Panc1 (cell line): ENCODE data around the gene DSCAML1. TPM values are rescaled to one million over a fixed set of nuclear protein-coding genes. Genes with fewer than 3 reads are reported as not detected.

Experiments
- ATAC-seq: fragments of 200-7000 bp; cut with Tn5 transposase; 2 replicates; pipeline ENCODE4 v1.9.1; 2020; ENCODE audit warnings: mild to moderate bottlenecking, moderate library complexity
- BruUV-seq: library from RNA; stranded (reverse); fragments of 400-500 nt; replicated peaks from 2 replicates; lab custom pipeline; 2021; lab: Mats Ljungman, UMichigan
- CTCF ChIA-PET: fragments of 300-600 bp; sonication (Branson Sonifier 250); formaldehyde crosslinking; loops from one replicate; lab custom pipeline; 2022; ENCODE audit warnings: antibody characterized with exemption; lab: Charles Lee
- POLR2A ChIA-PET: fragments of 300-600 bp; sonication (Branson Sonifier 250); formaldehyde crosslinking; loops from one replicate; lab custom pipeline; 2022; ENCODE audit warnings: antibody characterized with exemption; lab: Charles Lee
- DNase-seq: peaks from one replicate; pipeline ENCODE4 v3.0.0-alpha.2; 2010; ENCODE audit warnings: low read depth, low spot score
- H3K27ac ChIP-seq: 2 replicates; pipeline ENCODE4 v1.5.1; 2011; ENCODE audit warnings: mild to moderate bottlenecking, low read length, inconsistent platforms
- H3K27me3 ChIP-seq: fragments of 200-500 bp; sonication (Bioruptor generic); 2 replicates; pipeline ENCODE4 v1.6.0; 2014; ENCODE audit warnings: low read length, inconsistent platforms; ENCODE audit not compliant: control insufficient read depth, insufficient read depth
- H3K36me3 ChIP-seq: fragments of 200-500 bp; sonication (Bioruptor generic); 2 replicates; pipeline ENCODE4 v1.5.1; 2014; ENCODE audit warnings: inconsistent platforms, mild to moderate bottlenecking, low read length, moderate library complexity; ENCODE audit not compliant: control insufficient read depth, insufficient read depth
- H3K4me1 ChIP-seq: 2 replicates; pipeline ENCODE4 v1.5.1; 2011; ENCODE audit warnings: inconsistent platforms, mild to moderate bottlenecking, low read length, moderate library complexity; ENCODE audit not compliant: control insufficient read depth, insufficient read depth
- H3K4me3 ChIP-seq, 2 experiments: 2 replicates each; pipeline ENCODE4 v1.5.1; 2011 to 2012; ENCODE audit warnings: low read depth in 2 of 2, low read length in 2 of 2, mild to moderate bottlenecking in 2 of 2, inconsistent platforms in 1 of 2, moderate library complexity in 1 of 2
- H3K9me3 ChIP-seq: fragments of 200-500 bp; sonication (Bioruptor generic); 2 replicates; pipeline ENCODE4 v1.5.1; 2014; ENCODE audit warnings: low read depth, mild to moderate bottlenecking, inconsistent platforms, low read length, moderate library complexity; ENCODE audit not compliant: control insufficient read depth, insufficient read depth
- CTCF ChIP-seq: fragments of 450-650 bp; IDR thresholded peaks from 2 replicates; pipeline ENCODE4 v1.5.1; 2017; ENCODE audit warnings: mild to moderate bottlenecking
- POLR2AphosphoS5 ChIP-seq: IDR thresholded peaks from 2 replicates; pipeline ENCODE4 v1.6.1; 2012; ENCODE audit warnings: mild to moderate bottlenecking, low read depth, low read length, moderate library complexity
- REST ChIP-seq, 2 experiments: IDR thresholded peaks; 2 replicates each; pipeline ENCODE4 v1.6.1; 2011 to 2012; ENCODE audit warnings: low read depth in 2 of 2, control low read depth in 1 of 2, low read length in 1 of 2, mild to moderate bottlenecking in 1 of 2, moderate library complexity in 1 of 2; ENCODE audit not compliant: insufficient read depth in 1 of 2
- SIN3A ChIP-seq: IDR thresholded peaks from 2 replicates; pipeline ENCODE4 v1.6.1; 2012; ENCODE audit warnings: low read depth, mild to moderate bottlenecking, low read length, moderate library complexity, borderline replicate concordance; ENCODE audit not compliant: insufficient read depth
- TCF7L2 ChIP-seq: IDR thresholded peaks from 2 replicates; pipeline ENCODE4 v1.6.1; 2011; ENCODE audit warnings: mild to moderate bottlenecking, low read depth, low read length, inconsistent platforms
- in situ Hi-C: cut with HindIII; loops from 2 replicates; pipeline ENCODE4 v1.10.0; 2016; ENCODE audit warnings: low sequenced_read_pairs, low pct_unique_long_range_greater_than_20kb
- intact Hi-C: fragments of 100-400 bp; cut with micrococcal nuclease; formaldehyde crosslinking; loops from one replicate; pipeline ENCODE4 v1.10.0; 2022; ENCODE audit not compliant: unreplicated experiment
- total RNA-seq: library from RNA; stranded (reverse); gene quantifications from one replicate; pipeline ENCODE4 v1.2.1, GENCODE V29; 2021; ENCODE audit not compliant: unreplicated experiment

The DSCAML1 gene
- total RNA-seq, 1 experiment from 2014 or later: 1.6 TPM

GRCh38 chr11:117824571-117825537 lies 27.8 kb upstream of the DSCAML1 start, which contains the start of gene FXYD2:
Gene FXYD2, minus strand, starts transcription at chr11:117824744. Its CDS starts 66 bp downstream, at chr11:117824678.
- ChIA-PET POLR2A (interaction anchor here (0.6 kb wide), 2 partner anchors 229 to 309 kb away, joined by 3 to 4 read pairs; no protein-coding TSS in a partner anchor), CTCF (interaction anchor here (0.6 to 2.0 kb wide), 3 partner anchors 80 to 235 kb away, joined by 3 to 14 read pairs (median 8); no protein-coding TSS in a partner anchor)
- H3K9me3 ChIP-seq: no peaks in the 10 kb centered on the region
- DNase-seq (no peak), ATAC-seq (no peak)
- intact Hi-C loops (loop anchor here (5.0 kb wide), 1 partner anchor 227 kb away; no protein-coding TSS in a partner anchor), in situ Hi-C loops (loop anchor here (25.0 kb wide), 1 partner anchor 388 kb away; no protein-coding TSS in a partner anchor)
- no peak within 1 kb of the TSS for H3K27ac ChIP-seq
- H3K27me3 ChIP-seq: peaks cover 4% of the 10 kb centered on the region; the same call in 1 of the 2 replicates
- no peaks in the 10 kb centered on the region for H3K4me1 ChIP-seq
- TF ChIP-seq POLR2AphosphoS5: no peak
- no peak for TF ChIP-seq SIN3A
- no peak for TF ChIP-seq TCF7L2
- no peak for TF ChIP-seq CTCF
- TF ChIP-seq REST (IDR thresholded peaks at IDR 0.05; ENCODE audit: insufficient read depth in 1 of 2, low read depth in 2 of 2, low read length in 1 of 2): no peak
- H3K4me3 ChIP-seq: no peak within 1 kb of the TSS
- no peaks in the 10 kb centered on the region for H3K36me3 ChIP-seq
- BruUV-seq: no TSS peak

GRCh38 chr11:117823946-117824420 lies 27.0 kb upstream of the DSCAML1 start:
- intact Hi-C loops: loop anchor here (5.0 kb wide), 1 partner anchor 228 kb away; no protein-coding TSS in a partner anchor
- no peak overlapping the region for H3K27ac ChIP-seq

More at GRCh38 chr11:117823946-117824420, 27.0 kb upstream of the DSCAML1 start:
- H3K4me1 ChIP-seq: no peaks in the 10 kb centered on the region
- ChIA-PET CTCF (interaction anchor here (2.0 kb wide), 1 partner anchor 123 kb away, joined by 14 read pairs; no protein-coding TSS in a partner anchor), POLR2A (no interaction called here)
- no TSS peak for BruUV-seq
- no peaks in the 10 kb centered on the region for H3K36me3 ChIP-seq
- TF ChIP-seq SIN3A (no peak), CTCF (no peak), REST (IDR thresholded peaks at IDR 0.05; ENCODE audit: insufficient read depth in 1 of 2, low read depth in 2 of 2, low read length in 1 of 2) (no peak), POLR2AphosphoS5 (no peak), TCF7L2 (no peak)
- in situ Hi-C loops: loop anchor here (25.0 kb wide), 1 partner anchor 387 kb away; no protein-coding TSS in a partner anchor
- ATAC-seq (no peak), DNase-seq (no peak)
- H3K9me3 ChIP-seq: no peaks in the 10 kb centered on the region
- H3K27me3 ChIP-seq: peaks cover 4% of the 10 kb centered on the region; the same call in 1 of the 2 replicates
- no peak overlapping the region for H3K4me3 ChIP-seq
